ENCODE results near the gene MRAS.

- no peak for TF ChIP-seq CTCF (IDR thresholded peaks at IDR 0.05)
- TF ChIP-seq POLR2A (IDR thresholded peaks at IDR 0.05): no peak
Observed at GRCh38 chr3:138424323-138424722, 75.9 kb downstream of the MRAS start.
